PC-3 (cell line): ENCODE results near the gene ATP6AP1. TPM values are rescaled to one million over a fixed set of nuclear protein-coding genes. Genes with fewer than 3 reads are reported as not detected.

Source experiments
- ATAC-seq: fragments of 200-7000 bp; cut with Tn5 transposase; 2 replicates; pipeline ENCODE4 v1.9.1; 2020; ENCODE audit warnings: mild to moderate bottlenecking, moderate library complexity
- BruUV-seq: library from RNA; stranded (reverse); fragments of 400-500 nt; replicated peaks from 2 replicates; lab custom pipeline; 2021; lab: Mats Ljungman, UMichigan
- CTCF ChIA-PET: fragments of 300-600 bp; sonication (Branson Sonifier 250); formaldehyde crosslinking; loops from one replicate; lab custom pipeline; 2022; ENCODE audit warnings: antibody characterized with exemption; lab: Charles Lee
- POLR2A ChIA-PET: fragments of 300-600 bp; sonication (Branson Sonifier 250); formaldehyde crosslinking; loops from one replicate; lab custom pipeline; 2022; ENCODE audit warnings: antibody characterized with exemption; ENCODE audit not compliant: unreplicated experiment; lab: Charles Lee
- DNase-seq: peaks from one replicate; pipeline ENCODE4 v3.0.0-alpha.2; 2015
- H2AFZ ChIP-seq: fragments of 300-600 bp; sonication (generic); 2 replicates; pipeline ENCODE4 v1.6.0; 2016; ENCODE audit warnings: antibody characterized with exemption, low read length
- H3F3A ChIP-seq: fragments of 300-600 bp; sonication (generic); one replicate; pipeline ENCODE4 v1.6.0; 2017; ENCODE audit warnings: antibody characterized with exemption, low read length, control low read depth, mild to moderate bottlenecking; ENCODE audit not compliant: unreplicated experiment
- H3K27ac ChIP-seq: fragments of 300-600 bp; sonication (generic); 2 replicates; pipeline ENCODE4 v1.5.1; 2016; ENCODE audit warnings: mild to moderate bottlenecking, low read length
- H3K27me3 ChIP-seq: fragments of 300-600 bp; sonication (generic); 2 replicates; pipeline ENCODE4 v1.6.1; 2016; ENCODE audit warnings: low read length, mixed read lengths
- H3K36me3 ChIP-seq: fragments of 300-600 bp; sonication (generic); 2 replicates; pipeline ENCODE4 v1.6.1; 2016; ENCODE audit warnings: low read depth, mixed run types, low read length, mixed read lengths
- H3K4me1 ChIP-seq: fragments of 300-600 bp; sonication (generic); 2 replicates; pipeline ENCODE4 v1.5.1; 2016; ENCODE audit warnings: low read length; ENCODE audit not compliant: insufficient read depth
- H3K4me2 ChIP-seq: fragments of 300-600 bp; sonication (generic); 2 replicates; pipeline ENCODE4 v1.6.0; 2016; ENCODE audit warnings: low read length
- H3K4me3 ChIP-seq: fragments of 300-600 bp; sonication (generic); 2 replicates; pipeline ENCODE4 v1.5.1; 2016; ENCODE audit warnings: mild to moderate bottlenecking, low read length, mixed read lengths
- H3K79me2 ChIP-seq: fragments of 300-600 bp; sonication (generic); 2 replicates; pipeline ENCODE4 v1.6.1; 2017; ENCODE audit warnings: low read length, mixed read lengths
- H3K9ac ChIP-seq: fragments of 300-600 bp; sonication (generic); 2 replicates; pipeline ENCODE4 v1.6.0; 2016; ENCODE audit warnings: mild to moderate bottlenecking, low read length
- H3K9me2 ChIP-seq: fragments of 300-600 bp; sonication (generic); replicated peaks from 2 replicates; pipeline ENCODE4 v1.6.1; 2016; ENCODE audit warnings: mixed run types, low read length, mixed read lengths
- H3K9me3 ChIP-seq: fragments of 300-600 bp; sonication (generic); 2 replicates; pipeline ENCODE4 v1.6.1; 2016; ENCODE audit warnings: low read length, mixed read lengths
- H4K20me1 ChIP-seq: fragments of 300-600 bp; sonication (generic); 2 replicates; pipeline ENCODE4 v1.6.1; 2016; ENCODE audit warnings: low read length, mixed read lengths
- CTCF ChIP-seq: fragments of 300-600 bp; sonication (generic); conservative IDR thresholded peaks from 2 replicates; pipeline ENCODE4 v1.5.1; 2017; ENCODE audit warnings: antibody characterized with exemption, low read depth, mild to moderate bottlenecking, low read length
- EZH2 ChIP-seq: fragments of 300-600 bp; sonication (generic); IDR thresholded peaks from one replicate; pipeline ENCODE4 v1.6.1; 2017; ENCODE audit warnings: antibody characterized with exemption, mild to moderate bottlenecking, low read length; ENCODE audit not compliant: unreplicated experiment
- EZH2phosphoT487 ChIP-seq: fragments of 300-600 bp; sonication (generic); IDR thresholded peaks from 2 replicates; pipeline ENCODE4 v1.6.1; 2018; ENCODE audit warnings: mild to moderate bottlenecking, antibody characterized with exemption, low read length, borderline replicate concordance
- intact Hi-C: fragments of 100-400 bp; cut with micrococcal nuclease; formaldehyde crosslinking; loops from 2 replicates; pipeline ENCODE4 v1.9.0; 2023
- total RNA-seq: library from RNA; depleted of rRNA; stranded (reverse); fragments of >200 nt; gene quantifications from 2 replicates; pipeline ENCODE4 v1.2.3, GENCODE V29; 2014

The ATP6AP1 gene
- total RNA-seq, 1 experiment from 2014 or later: 68.7 TPM

GRCh38 chrX:154419189-154419588 lies 9.3 kb upstream of the ATP6AP1 start:
- no peak overlapping the region for H2AFZ ChIP-seq
- no peaks in the 10 kb centered on the region for H3K79me2 ChIP-seq
- TF ChIP-seq CTCF: no peak
- no peak for TF ChIP-seq EZH2
- no peak for TF ChIP-seq EZH2phosphoT487
- ChIA-PET POLR2A (interaction anchor here (0.6 kb wide), 1 partner anchor 55 kb away, joined by 5 read pairs; no protein-coding TSS in a partner anchor), CTCF (no interaction called here)
- H3K4me1 ChIP-seq: no peaks in the 10 kb centered on the region
- H4K20me1 ChIP-seq: no peaks in the 10 kb centered on the region
- no peak overlapping the region for H3K4me3 ChIP-seq
- no peaks in the 10 kb centered on the region for H3K27me3 ChIP-seq
- DNase-seq (no peak), ATAC-seq (no peak)
- H3K9me2 ChIP-seq: no peaks in the 10 kb centered on the region
- intact Hi-C loops: no loop called here
- no peaks in the 10 kb centered on the region for H3K9me3 ChIP-seq
- BruUV-seq: no TSS peak
- H3K27ac ChIP-seq: no peak overlapping the region
- no peak overlapping the region for H3K4me2 ChIP-seq
- no peaks in the 10 kb centered on the region for H3F3A ChIP-seq
- no peak overlapping the region for H3K9ac ChIP-seq
- H3K36me3 ChIP-seq: no peaks in the 10 kb centered on the region

- ATAC-seq: no peak
These were observed 8.6 kb upstream of the ATP6AP1 start for GRCh38 chrX:154419688-154420401.

More at GRCh38 chrX:154419688-154420401, 8.6 kb upstream of the ATP6AP1 start:
- no peak for DNase-seq
- Histone ChIP-seq H3K9me3 (no peaks in the 10 kb centered on the region), H3K36me3 (no peaks in the 10 kb centered on the region), H3K27me3 (no peaks in the 10 kb centered on the region), H3K4me3 (no peak overlapping the region), H3F3A (no peaks in the 10 kb centered on the region), H3K4me2 (no peak overlapping the region), H3K4me1 (no peaks in the 10 kb centered on the region), H2AFZ (no peak overlapping the region), H3K9ac (no peak overlapping the region), H3K79me2 (no peaks in the 10 kb centered on the region), H4K20me1 (no peaks in the 10 kb centered on the region), H3K9me2 (no peaks in the 10 kb centered on the region), H3K27ac (no peak overlapping the region)
- POLR2A ChIA-PET: no interaction called here
- no peak for TF ChIP-seq EZH2
- TF ChIP-seq EZH2phosphoT487: no peak
- no peak for TF ChIP-seq CTCF
- no TSS peak for BruUV-seq
- CTCF ChIA-PET: no interaction called here
- intact Hi-C loops: no loop called here
